GM13976 (cell line): ENCODE results near the gene RBMS2.

ENCODE experiments used
- DNase-seq: peaks from one replicate; pipeline ENCODE4 v3.0.0; 2012; ENCODE audit warnings: low spot score
- in situ Hi-C: fragments of 300-500 bp; cut with MboI; formaldehyde crosslinking; loops from one replicate; pipeline ENCODE4 v1.12.0; 2022; ENCODE audit warnings: low sequenced_read_pairs, mixed read lengths, inconsistent platforms; ENCODE audit not compliant: unreplicated experiment
- TF ChIP-seq, protein P1 (sequence below): IDR thresholded peaks from 2 replicates; pipeline ENCODE4 v1.5.1; 2012; ENCODE audit warnings: borderline replicate concordance, mild to moderate bottlenecking; ENCODE audit not compliant: insufficient read depth; ENCODE audit errors: extremely low read depth, missing control alignments, control extremely low read depth

Gene RBMS2

DNA sequence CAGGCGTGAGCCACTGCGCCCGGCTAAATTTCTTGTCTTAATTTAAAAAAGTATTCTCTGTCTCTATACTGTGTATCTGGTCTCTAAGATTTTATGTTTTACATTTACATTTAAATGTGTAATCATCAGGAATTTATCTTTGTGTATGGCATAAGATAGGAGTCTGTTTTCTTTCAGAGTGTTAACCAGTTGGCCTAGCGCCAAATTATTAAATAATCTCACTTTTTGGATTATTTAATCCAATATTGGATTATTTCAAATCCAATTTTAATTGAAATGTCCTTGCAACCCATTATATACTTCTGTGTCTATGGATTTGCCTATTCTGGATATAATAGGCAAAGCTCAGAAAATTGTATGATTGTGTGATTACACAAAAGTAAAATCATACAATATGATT, 63.5 kb downstream of the RBMS2 start:
- no peak for DNase-seq
- in situ Hi-C loops = no loop called here
- TF ChIP-seq, protein P1, sequence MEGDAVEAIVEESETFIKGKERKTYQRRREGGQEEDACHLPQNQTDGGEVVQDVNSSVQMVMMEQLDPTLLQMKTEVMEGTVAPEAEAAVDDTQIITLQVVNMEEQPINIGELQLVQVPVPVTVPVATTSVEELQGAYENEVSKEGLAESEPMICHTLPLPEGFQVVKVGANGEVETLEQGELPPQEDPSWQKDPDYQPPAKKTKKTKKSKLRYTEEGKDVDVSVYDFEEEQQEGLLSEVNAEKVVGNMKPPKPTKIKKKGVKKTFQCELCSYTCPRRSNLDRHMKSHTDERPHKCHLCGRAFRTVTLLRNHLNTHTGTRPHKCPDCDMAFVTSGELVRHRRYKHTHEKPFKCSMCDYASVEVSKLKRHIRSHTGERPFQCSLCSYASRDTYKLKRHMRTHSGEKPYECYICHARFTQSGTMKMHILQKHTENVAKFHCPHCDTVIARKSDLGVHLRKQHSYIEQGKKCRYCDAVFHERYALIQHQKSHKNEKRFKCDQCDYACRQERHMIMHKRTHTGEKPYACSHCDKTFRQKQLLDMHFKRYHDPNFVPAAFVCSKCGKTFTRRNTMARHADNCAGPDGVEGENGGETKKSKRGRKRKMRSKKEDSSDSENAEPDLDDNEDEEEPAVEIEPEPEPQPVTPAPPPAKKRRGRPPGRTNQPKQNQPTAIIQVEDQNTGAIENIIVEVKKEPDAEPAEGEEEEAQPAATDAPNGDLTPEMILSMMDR = no peak

DNA sequence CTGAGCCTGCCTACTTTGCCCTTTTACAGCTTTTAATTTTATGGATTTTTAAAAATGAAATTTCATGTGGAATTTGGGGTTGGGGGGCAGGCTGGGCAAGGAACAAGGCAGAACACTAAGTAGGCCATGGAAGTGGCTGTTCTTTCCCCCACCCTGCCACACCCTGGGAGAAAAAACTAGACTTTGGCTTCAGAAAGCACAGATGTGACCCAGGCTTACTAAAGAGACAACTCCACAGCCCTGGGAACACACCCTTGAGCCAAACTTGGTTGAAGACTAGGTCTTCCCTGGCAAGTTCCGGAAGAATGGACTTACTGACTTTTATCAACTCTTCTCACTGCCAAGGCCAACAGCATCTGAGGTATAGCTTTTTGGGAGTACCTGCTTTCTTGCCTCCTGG, 68.2 kb downstream of the RBMS2 start:
- no peak for DNase-seq
- in situ Hi-C loops = no loop called here
- TF ChIP-seq, protein P1 = no peak

DNA sequence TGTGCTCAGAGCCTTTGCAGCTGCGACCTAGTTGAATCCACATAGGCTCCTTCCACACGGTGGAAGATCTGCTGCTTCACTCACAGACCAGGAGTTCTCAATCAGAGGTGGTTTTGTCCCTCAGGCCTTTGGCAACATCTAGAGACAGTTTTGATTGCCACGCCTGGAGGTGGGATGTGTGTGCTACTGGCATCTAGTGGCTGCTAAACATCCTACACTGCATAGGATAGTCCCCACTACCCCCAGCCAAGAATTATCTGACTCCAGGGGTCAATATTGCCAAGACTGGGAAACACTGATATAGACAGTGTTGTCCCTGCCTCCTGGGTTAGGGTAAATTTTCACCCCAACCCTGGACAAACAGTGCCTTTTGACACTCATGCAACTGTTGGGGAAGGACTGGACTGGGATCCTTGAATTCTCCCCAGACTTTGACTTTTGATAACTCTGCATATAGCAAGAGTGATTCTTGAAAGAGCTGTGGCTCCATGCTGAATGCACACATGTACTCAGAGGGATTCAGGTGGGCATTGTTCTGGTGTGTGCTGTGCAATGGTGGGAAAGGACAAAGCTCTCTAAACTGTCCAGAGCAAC, 68.7 kb downstream of the RBMS2 start:
- in situ Hi-C loops = no loop called here
- TF ChIP-seq, protein P1 = peak; percentile 49
- DNase-seq = no peak

DNA sequence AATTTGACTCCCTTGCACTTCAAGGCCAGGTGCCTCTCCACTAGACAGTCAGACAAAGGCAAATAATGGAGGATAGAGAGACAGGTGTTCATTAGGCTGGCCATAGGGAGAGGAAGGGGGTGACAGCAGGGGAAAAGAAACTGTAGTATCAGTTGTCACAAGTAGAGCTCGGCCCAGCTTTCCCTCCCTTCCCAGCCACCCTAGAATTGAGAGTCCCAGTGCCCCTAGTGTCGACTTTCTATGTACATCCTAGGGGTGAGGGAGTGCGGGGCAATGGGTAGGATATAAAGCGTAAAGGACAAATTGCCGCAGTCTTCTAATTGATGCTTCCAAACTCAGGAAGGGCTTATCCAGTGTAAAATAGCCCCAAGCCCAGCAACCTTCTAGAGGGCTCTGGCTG, 69.5 kb downstream of the RBMS2 start:
- no peak for DNase-seq
- in situ Hi-C loops = no loop called here
- TF ChIP-seq, protein P1 = no peak

DNA sequence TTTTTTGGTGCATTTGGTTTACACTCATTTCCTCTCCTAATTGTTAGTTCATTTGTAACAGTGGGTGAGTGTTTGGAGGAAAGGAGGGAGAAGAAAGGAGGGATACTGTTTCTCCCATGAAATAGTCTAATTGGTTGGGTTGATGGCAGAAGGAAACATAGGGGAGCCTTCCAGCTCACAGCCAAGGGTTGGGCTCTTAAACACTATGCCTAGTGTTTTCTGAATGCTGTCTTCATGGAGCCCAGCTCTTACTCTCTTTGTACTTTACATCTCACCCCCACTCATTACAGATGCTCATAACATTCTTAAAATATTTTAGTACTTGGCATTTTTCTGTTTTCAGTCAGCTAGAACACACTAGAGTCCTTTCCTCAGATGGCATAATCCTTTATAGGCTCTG, 70.3 kb downstream of the RBMS2 start:
- TF ChIP-seq, protein P1 = no peak
- in situ Hi-C loops = no loop called here
- no peak for DNase-seq

DNA sequence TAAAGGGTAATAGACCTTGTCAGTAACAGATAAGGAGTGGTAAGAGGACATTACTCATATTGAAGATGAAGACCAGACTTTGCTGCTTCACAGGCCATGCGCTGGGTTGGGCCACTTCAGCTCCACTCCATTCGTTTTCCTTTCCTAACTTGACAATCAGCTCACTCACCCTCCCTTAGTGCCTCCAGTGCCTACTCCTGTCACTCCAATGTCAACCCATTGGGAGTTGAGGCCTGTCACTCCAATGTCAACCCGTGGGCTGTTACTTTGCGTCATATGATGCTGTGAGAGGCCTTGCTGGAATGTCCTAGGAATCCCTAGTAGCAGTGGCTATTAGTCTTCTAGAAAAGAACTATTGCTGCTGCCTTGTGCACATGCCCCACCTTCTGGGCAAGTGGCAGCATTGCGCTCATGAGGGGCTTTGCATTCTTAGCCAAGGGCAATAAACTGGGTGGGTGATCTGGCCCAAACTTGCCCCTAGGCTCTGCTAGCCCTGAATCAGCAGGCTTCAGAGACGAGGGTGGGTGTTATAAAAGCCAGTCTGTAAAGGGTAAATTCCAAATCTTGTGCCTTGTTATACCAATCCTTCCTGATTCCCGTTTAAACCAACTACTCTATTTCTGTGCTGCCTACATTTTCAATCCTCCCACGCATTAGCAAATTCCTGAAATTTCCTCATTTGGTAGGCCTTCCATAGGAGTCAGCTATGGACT, 72.4 kb downstream of the RBMS2 start:
- in situ Hi-C loops = no loop called here
- TF ChIP-seq, protein P1 = peak; percentile 85
- DNase-seq = peak; percentile 74
